HCT116 (cell line): ENCODE results near the gene CDC42SE2.

Source experiments
- FOSL1 ChIP-seq: IDR thresholded peaks from 2 replicates; pipeline ENCODE4 v1.6.1; 2012; ENCODE audit warnings: low read depth
- JUND ChIP-seq: IDR thresholded peaks from 2 replicates; pipeline ENCODE4 v1.6.1; 2012
- POLR2A ChIP-seq: IDR thresholded peaks from 2 replicates; pipeline ENCODE4 v1.7.0; 2011; ENCODE audit warnings: borderline replicate concordance; ENCODE audit not compliant: insufficient read depth, insufficient read length; ENCODE audit errors: extremely low read depth
- SP1 ChIP-seq: IDR thresholded peaks from 2 replicates; pipeline ENCODE4 v1.6.1; 2012; ENCODE audit warnings: low read depth
- TF ChIP-seq, protein P1 (sequence below), 3 experiments: fragments of 200-600 bp in 1 of 3; sonication (generic) in 1 of 3; IDR thresholded peaks in 2 of 3; conservative IDR thresholded peaks in 1 of 3; 2 replicates each; pipeline ENCODE4 v1.5.1; 2012 to 2017; ENCODE audit warnings: low read depth in 2 of 3, low read length in 2 of 3, antibody characterized with exemption in 1 of 3, borderline replicate concordance in 1 of 3, control low read depth in 1 of 3, mild to moderate bottlenecking in 1 of 3, mixed read lengths in 1 of 3, mixed run types in 1 of 3, moderate library complexity in 1 of 3; ENCODE audit not compliant: insufficient read depth in 1 of 3
- TF ChIP-seq, protein P2 (sequence below): IDR thresholded peaks from 2 replicates; pipeline ENCODE4 v1.6.1; 2011; ENCODE audit warnings: mild to moderate bottlenecking, low read length, moderate library complexity; ENCODE audit not compliant: insufficient replicate concordance; ENCODE audit errors: extremely low read depth
- TF ChIP-seq, protein P3 (sequence below): IDR thresholded peaks from 2 replicates; pipeline ENCODE4 v1.6.1; 2012; ENCODE audit warnings: low read depth
- TF ChIP-seq, protein P4 (sequence below): IDR thresholded peaks from 2 replicates; pipeline ENCODE4 v1.6.1; 2012

DNA sequence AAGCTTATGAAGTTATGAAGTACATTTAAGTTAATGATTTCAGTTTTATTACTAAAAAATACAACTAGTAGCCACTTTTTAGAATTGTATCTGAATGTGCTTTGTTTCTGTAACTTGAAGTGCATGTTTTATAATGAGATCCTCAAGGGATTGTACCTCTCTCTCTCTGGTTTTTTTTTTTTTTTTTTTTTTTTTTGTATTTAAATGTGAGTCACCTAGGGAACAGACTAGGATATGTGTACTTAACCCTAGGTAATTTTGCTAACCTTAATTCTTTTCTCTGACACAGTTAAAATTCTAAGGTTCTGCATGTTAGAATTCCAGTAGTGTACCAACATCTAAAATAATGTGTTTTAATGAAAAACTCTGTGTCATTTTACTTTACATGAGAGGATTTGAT lies 59.5 kb downstream of the CDC42SE2 start:
- TF ChIP-seq, protein P1, sequence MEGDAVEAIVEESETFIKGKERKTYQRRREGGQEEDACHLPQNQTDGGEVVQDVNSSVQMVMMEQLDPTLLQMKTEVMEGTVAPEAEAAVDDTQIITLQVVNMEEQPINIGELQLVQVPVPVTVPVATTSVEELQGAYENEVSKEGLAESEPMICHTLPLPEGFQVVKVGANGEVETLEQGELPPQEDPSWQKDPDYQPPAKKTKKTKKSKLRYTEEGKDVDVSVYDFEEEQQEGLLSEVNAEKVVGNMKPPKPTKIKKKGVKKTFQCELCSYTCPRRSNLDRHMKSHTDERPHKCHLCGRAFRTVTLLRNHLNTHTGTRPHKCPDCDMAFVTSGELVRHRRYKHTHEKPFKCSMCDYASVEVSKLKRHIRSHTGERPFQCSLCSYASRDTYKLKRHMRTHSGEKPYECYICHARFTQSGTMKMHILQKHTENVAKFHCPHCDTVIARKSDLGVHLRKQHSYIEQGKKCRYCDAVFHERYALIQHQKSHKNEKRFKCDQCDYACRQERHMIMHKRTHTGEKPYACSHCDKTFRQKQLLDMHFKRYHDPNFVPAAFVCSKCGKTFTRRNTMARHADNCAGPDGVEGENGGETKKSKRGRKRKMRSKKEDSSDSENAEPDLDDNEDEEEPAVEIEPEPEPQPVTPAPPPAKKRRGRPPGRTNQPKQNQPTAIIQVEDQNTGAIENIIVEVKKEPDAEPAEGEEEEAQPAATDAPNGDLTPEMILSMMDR (IDR thresholded peaks at IDR 0.05 in 2 of 3, conservative IDR thresholded peaks at IDR 0.05 in 1 of 3; ENCODE audit: borderline replicate concordance in 1 of 3, insufficient read depth in 1 of 3, low read depth in 2 of 3, low read length in 2 of 3), result no peak
- TF ChIP-seq, protein P2, sequence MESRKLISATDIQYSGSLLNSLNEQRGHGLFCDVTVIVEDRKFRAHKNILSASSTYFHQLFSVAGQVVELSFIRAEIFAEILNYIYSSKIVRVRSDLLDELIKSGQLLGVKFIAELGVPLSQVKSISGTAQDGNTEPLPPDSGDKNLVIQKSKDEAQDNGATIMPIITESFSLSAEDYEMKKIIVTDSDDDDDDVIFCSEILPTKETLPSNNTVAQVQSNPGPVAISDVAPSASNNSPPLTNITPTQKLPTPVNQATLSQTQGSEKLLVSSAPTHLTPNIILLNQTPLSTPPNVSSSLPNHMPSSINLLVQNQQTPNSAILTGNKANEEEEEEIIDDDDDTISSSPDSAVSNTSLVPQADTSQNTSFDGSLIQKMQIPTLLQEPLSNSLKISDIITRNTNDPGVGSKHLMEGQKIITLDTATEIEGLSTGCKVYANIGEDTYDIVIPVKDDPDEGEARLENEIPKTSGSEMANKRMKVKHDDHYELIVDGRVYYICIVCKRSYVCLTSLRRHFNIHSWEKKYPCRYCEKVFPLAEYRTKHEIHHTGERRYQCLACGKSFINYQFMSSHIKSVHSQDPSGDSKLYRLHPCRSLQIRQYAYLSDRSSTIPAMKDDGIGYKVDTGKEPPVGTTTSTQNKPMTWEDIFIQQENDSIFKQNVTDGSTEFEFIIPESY, result no peak
- TF ChIP-seq, protein P3, sequence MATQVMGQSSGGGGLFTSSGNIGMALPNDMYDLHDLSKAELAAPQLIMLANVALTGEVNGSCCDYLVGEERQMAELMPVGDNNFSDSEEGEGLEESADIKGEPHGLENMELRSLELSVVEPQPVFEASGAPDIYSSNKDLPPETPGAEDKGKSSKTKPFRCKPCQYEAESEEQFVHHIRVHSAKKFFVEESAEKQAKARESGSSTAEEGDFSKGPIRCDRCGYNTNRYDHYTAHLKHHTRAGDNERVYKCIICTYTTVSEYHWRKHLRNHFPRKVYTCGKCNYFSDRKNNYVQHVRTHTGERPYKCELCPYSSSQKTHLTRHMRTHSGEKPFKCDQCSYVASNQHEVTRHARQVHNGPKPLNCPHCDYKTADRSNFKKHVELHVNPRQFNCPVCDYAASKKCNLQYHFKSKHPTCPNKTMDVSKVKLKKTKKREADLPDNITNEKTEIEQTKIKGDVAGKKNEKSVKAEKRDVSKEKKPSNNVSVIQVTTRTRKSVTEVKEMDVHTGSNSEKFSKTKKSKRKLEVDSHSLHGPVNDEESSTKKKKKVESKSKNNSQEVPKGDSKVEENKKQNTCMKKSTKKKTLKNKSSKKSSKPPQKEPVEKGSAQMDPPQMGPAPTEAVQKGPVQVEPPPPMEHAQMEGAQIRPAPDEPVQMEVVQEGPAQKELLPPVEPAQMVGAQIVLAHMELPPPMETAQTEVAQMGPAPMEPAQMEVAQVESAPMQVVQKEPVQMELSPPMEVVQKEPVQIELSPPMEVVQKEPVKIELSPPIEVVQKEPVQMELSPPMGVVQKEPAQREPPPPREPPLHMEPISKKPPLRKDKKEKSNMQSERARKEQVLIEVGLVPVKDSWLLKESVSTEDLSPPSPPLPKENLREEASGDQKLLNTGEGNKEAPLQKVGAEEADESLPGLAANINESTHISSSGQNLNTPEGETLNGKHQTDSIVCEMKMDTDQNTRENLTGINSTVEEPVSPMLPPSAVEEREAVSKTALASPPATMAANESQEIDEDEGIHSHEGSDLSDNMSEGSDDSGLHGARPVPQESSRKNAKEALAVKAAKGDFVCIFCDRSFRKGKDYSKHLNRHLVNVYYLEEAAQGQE, result no peak
- TF ChIP-seq JUND (no peak), FOSL1 (no peak), POLR2A (no peak), SP1 (no peak)
- TF ChIP-seq, protein P4, sequence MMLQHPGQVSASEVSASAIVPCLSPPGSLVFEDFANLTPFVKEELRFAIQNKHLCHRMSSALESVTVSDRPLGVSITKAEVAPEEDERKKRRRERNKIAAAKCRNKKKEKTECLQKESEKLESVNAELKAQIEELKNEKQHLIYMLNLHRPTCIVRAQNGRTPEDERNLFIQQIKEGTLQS, result no peak
